Parathyroid adenoma (tissue), 2 donors: ENCODE measurements around the gene NDUFS3.
A peak's percentile ranks its signal among the peaks of the same experiment; 100 is the strongest.
"Not testable (repeated sequence)": the region's sequence is repeated elsewhere in the genome, so short reads cannot be mapped to it uniquely, and the experiment has no call there.

Experiments
- H2AFZ ChIP-seq: fragments of 300-600 bp; sonication (generic); one replicate; pipeline ENCODE4 v1.7.0; 2017; ENCODE audit warnings: antibody characterized with exemption, mild to moderate bottlenecking
- H3K27ac ChIP-seq: fragments of 300-600 bp; sonication (generic); one replicate; pipeline ENCODE4 v1.7.0; 2017
- H3K27me3 ChIP-seq: fragments of 300-600 bp; sonication (generic); one replicate; pipeline ENCODE4 v1.7.0; 2017; ENCODE audit warnings: low read length; ENCODE audit not compliant: control insufficient read depth, insufficient read depth
- H3K36me3 ChIP-seq: fragments of 300-600 bp; sonication (generic); one replicate; pipeline ENCODE4 v1.7.0; 2017; ENCODE audit warnings: low read length; ENCODE audit not compliant: control insufficient read depth, insufficient read depth
- H3K4me1 ChIP-seq: fragments of 300-600 bp; sonication (generic); one replicate; pipeline ENCODE4 v1.7.0; 2017; ENCODE audit warnings: control low read depth
- H3K4me2 ChIP-seq: fragments of 300-600 bp; sonication (generic); one replicate; pipeline ENCODE4 v1.7.0; 2017; ENCODE audit warnings: low read length
- H3K4me3 ChIP-seq: fragments of 300-600 bp; sonication (generic); one replicate; pipeline ENCODE4 v1.7.0; 2017; ENCODE audit warnings: low read depth, low read length
- H3K79me2 ChIP-seq: fragments of 300-600 bp; sonication (generic); one replicate; pipeline ENCODE4 v1.7.0; 2017; ENCODE audit warnings: control low read depth
- H3K9ac ChIP-seq: fragments of 300-600 bp; sonication (generic); one replicate; pipeline ENCODE4 v1.7.0; 2017; ENCODE audit warnings: mild to moderate bottlenecking
- H3K9me3 ChIP-seq: fragments of 300-600 bp; sonication (generic); one replicate; pipeline ENCODE4 v1.7.0; 2017; ENCODE audit warnings: low read length; ENCODE audit not compliant: control insufficient read depth
- CTCF ChIP-seq: fragments of 300-600 bp; sonication (generic); IDR thresholded peaks from one replicate; pipeline ENCODE4 v1.7.0; 2017; ENCODE audit warnings: antibody characterized with exemption, mild to moderate bottlenecking
- donor health status: primary hyperparathyroidism.

The NDUFS3 gene

DNA sequence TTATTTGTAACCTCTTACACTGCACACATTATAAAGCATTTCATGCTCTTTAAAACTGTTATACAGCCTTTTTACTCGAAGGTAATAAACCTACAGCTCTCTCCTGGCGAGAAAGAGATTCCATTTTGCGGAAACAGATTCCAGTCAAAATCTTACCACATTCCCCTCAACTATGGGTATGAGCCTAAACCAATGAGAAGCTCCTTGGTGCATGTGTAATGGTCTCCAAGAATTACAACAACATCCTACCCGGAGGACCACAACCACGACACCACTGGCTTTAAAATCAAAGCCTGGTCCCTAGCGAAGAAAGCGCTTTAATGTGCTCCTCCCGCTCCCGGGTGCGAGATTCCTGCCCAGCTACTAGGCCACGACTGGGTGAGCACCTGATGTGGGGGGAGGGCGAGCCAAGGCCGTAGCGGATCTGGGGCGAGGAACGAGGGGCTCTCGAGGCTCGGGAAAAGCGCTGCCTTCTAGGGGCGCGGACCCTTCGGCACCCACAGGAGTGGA lies 26.8 kb upstream of the NDUFS3 start:
- H3K36me3 ChIP-seq, result no peaks in the 10 kb centered on the region
- peak overlapping the region; percentile 68 for H3K4me3 ChIP-seq
- H3K27ac ChIP-seq, result peak overlapping the region; percentile 75
- H3K4me2 ChIP-seq, result peak overlapping the region; percentile 60
- TF ChIP-seq CTCF, result no peak
- peaks cover 32% of the 10 kb centered on the region for H3K79me2 ChIP-seq
- H3K4me1 ChIP-seq, result peaks cover 3% of the 10 kb centered on the region
- H3K9ac ChIP-seq, result peak overlapping the region; percentile 89
- H3K9me3 ChIP-seq, result no peaks in the 10 kb centered on the region
- peak overlapping the region; percentile 76 for H2AFZ ChIP-seq
- H3K27me3 ChIP-seq, result no peaks in the 10 kb centered on the region

DNA sequence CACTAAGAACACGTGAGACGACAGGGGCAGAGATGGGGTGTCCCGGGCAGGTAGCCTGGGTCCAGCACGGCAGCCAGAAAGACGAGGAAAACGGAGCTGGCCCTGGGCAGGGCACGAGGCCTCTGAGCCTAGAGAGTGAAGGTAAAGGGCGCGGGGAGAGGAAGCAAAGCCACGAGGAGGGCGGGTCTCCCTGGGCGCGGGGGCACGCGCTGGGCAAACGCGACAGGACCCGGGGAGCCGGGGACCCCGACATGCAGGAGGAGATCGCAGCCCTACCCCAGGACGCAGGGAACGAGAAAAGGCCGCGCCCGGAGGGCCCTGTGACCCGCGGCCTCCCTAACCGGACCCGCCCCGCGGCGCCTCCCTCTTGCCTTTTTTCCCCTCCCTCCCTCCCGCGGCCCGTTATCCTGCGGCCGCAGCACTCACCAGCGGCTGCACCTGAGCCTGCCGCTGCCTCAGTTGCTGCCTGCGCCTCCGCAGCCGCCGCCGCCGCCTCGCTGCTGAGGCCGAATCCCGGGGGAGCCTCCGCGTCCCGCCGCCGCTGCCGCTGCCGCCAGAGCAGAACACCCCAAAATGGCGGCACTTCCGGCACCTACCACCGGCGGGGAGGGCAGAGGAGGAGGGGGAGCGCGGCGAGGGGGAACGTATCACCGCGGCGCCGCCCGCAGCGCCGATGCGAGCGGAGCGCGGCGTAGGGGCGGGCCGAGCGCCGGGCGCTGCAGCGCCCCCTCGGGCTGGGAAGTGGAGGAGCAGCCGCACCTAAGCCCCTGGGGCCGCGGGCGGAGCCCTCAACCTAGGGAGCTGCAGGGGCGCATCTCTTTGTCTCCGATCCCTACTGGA lies 26.1 kb upstream of the NDUFS3 start, which contains the start of gene CELF1:
Gene CELF1, minus strand, starts transcription at position 567 of the 840 bp plus-strand sequence. CDS start 53,609 bp downstream, outside the sequence.
- Histone ChIP-seq H3K36me3 (no peaks in the 10 kb centered on the region), H2AFZ (peak within 1 kb of the TSS; percentile 76), H3K27me3 (no peaks in the 10 kb centered on the region), H3K4me2 (peak within 1 kb of the TSS; percentile 60), H3K9me3 (no peaks in the 10 kb centered on the region), H3K4me3 (peak within 1 kb of the TSS; percentile 68), H3K27ac (peak within 1 kb of the TSS; percentile 75), H3K4me1 (peaks cover 3% of the 10 kb centered on the region), H3K79me2 (peaks cover 26% of the 10 kb centered on the region), H3K9ac (peak within 1 kb of the TSS; percentile 89)
- peak; percentile 78 for TF ChIP-seq CTCF

DNA sequence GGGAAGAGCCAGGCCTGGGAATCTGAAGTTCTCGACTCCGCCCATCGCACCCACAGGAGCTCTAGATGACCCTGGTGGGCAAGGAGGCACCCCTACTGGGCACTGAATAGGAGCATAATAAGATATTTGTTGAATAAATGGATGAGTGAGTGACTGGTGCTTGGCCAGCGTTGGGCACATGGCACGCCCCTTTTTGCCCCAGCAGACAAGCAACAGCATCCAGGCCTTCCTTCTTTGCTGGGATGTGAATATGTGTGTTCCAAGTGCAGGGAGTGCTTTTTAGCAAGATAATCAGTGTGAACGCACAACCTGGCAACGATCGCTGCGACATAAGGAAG lies 25.5 kb upstream of the NDUFS3 start:
- Histone ChIP-seq H3K4me2 (peak overlapping the region; percentile 58), H2AFZ (peak overlapping the region; percentile 76), H3K27me3 (no peaks in the 10 kb centered on the region), H3K79me2 (peaks cover 21% of the 10 kb centered on the region), H3K36me3 (no peaks in the 10 kb centered on the region), H3K9me3 (no peaks in the 10 kb centered on the region), H3K4me1 (peaks cover 3% of the 10 kb centered on the region), H3K27ac (no peak overlapping the region), H3K9ac (no peak overlapping the region), H3K4me3 (no peak overlapping the region)
- TF ChIP-seq CTCF, result no peak

DNA sequence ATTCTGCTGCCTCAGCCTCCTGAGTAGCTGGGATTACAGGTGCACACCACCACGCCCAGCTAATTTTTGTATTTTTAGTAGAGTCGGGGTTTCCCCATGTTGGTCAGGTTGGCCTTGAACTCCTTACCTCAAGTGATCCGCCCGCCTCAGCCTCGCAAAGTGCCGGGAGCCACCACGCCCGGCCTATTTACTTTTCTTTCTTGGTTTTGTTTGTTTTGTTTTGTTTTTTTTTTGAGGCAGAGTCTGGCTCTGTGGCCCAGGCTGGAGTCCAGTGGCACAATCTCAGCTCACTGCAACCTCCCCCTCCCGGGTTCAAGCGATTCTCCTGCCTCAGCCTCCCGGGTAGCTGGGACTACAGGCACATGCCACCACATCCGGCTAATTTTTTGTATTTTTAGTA lies 21.9 kb upstream of the NDUFS3 start:
- H3K9me3 ChIP-seq, H3K79me2 ChIP-seq, H2AFZ ChIP-seq, H3K9ac ChIP-seq, H3K4me2 ChIP-seq, H3K4me3 ChIP-seq, H3K4me1 ChIP-seq, H3K27me3 ChIP-seq, H3K36me3 ChIP-seq, H3K27ac ChIP-seq: not testable (repeated sequence)

DNA sequence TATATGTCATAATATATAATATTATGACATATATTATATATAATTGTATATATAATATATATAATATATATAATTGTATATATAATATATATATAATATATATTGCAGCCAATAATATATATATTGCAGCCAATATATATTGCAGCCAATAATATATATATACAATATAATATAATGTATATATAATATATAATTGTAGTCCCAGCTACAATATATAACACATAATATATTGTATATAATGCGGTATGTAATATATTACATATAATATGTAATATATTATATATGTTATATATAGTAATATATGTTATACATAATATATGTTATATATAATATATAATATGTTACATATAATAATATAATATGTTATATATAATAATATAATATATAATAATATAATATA lies 20.2 kb upstream of the NDUFS3 start:
- Histone ChIP-seq H3K36me3 (no peaks in the 10 kb centered on the region), H2AFZ (no peak overlapping the region), H3K4me1 (no peaks in the 10 kb centered on the region), H3K27me3 (no peaks in the 10 kb centered on the region), H3K4me3 (no peak overlapping the region), H3K9me3 (no peaks in the 10 kb centered on the region), H3K27ac (no peak overlapping the region), H3K4me2 (no peak overlapping the region), H3K79me2 (no peaks in the 10 kb centered on the region), H3K9ac (no peak overlapping the region)
- no peak for TF ChIP-seq CTCF
